GM19372 (cell line): ENCODE results near the gene C7.
A peak's percentile ranks its signal among the peaks of the same experiment; 100 is the strongest.
"Not testable (repeated sequence)": the region's sequence is repeated elsewhere in the genome, so short reads cannot be mapped to it uniquely, and the experiment has no call there.

Experiments
- ATAC-seq: cut with Tn5 transposase; IDR thresholded peaks from one replicate; pipeline ENCODE4 v1.9.1; 2021; ENCODE audit warnings: mild to moderate bottlenecking, low read depth, moderate library complexity; ENCODE audit not compliant: unreplicated experiment

C7 gene

GRCh38 chr5:40909264-40909663 is at the start of gene C7:
Gene C7 (plus strand): TSS chr5:40909497. CDS start chr5:40909611, 114 bp downstream.
- ATAC-seq = no peak

- no peak for ATAC-seq
These were observed 48.6 kb upstream of the C7 start for GRCh38 chr5:40860711-40861110.

DNA sequence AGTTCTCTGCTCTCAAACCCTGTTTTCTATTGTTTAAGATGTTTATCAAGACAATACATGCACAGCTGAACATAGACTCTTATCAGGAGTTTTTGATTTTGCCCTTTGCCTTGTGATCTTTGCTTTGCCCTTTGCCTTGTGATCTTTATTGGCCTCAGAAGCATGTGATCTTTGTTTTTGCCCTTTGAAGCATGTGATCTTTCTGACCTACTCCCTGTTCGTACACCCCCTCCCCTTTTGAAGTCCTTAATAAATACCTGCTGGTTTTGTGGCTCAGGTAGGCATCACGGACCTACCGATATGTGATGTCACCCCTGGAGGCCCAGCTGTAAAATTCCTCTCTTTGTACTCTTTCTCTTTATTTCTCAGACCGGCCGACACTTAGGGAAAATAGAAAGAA is 44.3 kb upstream of the C7 start:
- ATAC-seq = not testable (repeated sequence)

DNA sequence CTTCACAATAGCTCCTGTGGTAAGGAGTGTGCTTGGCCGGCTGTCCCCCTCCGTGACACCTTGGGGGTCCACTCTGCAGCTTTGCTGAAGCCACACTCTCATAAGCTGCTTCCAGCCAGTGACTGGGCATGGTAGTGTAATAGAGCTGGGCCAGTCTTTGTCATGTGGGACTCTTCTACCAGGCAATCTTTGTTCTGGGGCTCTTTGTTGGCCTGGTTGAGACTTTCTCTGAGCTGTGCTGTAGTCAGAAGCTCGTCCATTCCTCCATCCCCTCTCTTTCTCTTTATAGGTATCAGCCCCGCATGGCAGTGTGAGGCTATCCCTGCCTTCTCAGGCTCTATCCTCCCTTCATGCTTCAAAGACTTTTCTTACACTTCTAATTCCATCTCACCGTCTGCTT is 42.5 kb upstream of the C7 start:
- ATAC-seq = no peak

GRCh38 chr5:40869384-40869783 is 39.9 kb upstream of the C7 start:
- ATAC-seq = no peak

DNA sequence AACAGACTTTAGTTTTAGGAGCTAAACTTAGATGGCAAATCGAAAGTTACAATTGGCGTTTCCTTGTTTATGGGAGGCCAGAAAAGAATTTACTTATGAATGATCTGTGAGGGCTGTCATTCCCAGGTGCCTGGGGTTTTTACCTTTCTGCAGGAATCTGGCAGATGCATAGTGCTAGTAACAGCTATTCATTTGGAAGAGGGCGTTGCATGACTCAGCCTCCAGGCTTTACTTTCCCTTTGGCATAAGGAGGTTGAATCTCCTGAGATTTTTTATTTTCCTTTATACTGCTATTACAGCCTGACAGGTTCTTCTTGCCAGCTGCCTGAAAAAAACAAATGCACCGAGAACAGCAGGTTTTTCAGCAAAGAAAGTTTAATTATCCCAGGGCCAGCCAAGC is 38.1 kb upstream of the C7 start:
- ATAC-seq = no peak

DNA sequence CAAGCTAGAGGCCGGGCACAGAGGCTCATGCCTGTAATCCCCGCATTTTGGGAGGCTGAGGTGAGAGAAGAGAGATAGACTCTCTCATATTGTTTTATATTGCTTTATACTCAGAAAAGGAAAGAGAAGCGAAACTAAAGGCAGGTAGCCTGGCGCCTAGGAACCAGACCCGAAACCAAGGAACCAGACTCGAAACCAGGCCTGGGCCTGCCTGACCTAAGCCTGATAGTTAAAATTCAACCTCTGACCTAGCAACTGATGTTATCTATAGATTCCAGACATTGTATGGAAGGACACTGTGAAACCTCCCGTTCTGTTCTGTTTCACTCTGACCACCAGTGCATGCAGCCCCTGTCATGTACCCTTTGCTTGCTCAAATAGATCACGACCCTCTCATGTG is 37.0 kb upstream of the C7 start:
- not testable (repeated sequence) for ATAC-seq

DNA sequence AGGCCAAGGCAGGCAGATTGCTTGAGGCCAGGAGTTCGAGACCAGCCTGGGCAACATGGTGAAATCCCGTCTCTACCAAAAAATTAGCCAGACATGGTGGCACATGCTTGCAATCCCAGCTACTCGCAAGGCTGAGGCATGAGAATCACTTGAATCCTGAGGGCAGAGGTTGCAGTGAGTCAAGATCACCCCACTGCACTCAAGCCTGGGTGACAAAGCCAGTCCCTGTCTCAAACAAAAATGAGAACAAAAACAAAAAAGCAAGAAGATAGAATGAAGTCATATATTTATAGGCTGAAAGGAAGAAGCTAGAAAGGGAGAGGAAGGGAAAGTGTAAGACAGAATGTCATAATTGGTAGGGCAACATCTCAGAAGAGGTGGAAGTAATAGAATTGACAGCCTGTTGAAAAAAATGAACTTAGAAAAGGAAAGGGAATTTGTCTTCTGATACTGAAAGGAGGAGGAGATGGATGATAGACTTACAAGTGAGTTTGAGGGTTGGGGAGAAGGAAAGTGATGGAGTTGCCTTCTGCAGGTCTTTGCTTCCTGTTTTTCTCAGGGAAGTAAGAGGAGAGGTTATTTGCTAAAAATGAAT is 35.9 kb upstream of the C7 start:
- ATAC-seq = no peak

GRCh38 chr5:40875958-40876357 is 33.3 kb upstream of the C7 start:
- ATAC-seq = no peak

DNA sequence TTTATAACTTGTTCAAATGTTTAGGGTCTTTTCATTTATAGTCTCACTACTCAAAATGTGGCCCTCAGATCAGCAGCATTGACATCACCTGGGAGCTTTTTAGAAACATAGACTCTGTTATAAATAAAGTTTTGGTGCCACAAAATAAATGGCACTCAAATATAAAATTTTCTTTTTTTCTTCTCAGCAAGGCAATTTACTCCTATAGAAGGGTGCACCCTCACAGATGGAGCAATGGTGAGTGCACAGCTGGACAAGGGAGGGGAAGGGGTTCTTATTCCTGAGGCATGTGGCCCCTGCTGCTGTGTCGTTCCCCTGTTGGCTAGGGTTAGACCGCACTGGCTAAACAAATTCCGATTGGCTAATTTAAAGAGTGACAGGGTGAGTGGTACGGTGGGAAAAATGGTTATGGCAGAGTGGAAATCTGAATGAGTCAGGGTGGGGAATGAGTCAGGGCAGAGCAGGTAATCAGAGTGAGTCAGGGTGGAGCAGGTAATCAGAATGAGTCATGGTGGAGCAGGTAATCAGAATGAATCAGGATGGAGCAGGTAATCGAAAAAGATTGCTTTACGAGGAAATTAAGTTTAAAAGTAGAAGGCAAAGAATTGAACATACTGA is 31.8 kb upstream of the C7 start:
- ATAC-seq = no peak

DNA sequence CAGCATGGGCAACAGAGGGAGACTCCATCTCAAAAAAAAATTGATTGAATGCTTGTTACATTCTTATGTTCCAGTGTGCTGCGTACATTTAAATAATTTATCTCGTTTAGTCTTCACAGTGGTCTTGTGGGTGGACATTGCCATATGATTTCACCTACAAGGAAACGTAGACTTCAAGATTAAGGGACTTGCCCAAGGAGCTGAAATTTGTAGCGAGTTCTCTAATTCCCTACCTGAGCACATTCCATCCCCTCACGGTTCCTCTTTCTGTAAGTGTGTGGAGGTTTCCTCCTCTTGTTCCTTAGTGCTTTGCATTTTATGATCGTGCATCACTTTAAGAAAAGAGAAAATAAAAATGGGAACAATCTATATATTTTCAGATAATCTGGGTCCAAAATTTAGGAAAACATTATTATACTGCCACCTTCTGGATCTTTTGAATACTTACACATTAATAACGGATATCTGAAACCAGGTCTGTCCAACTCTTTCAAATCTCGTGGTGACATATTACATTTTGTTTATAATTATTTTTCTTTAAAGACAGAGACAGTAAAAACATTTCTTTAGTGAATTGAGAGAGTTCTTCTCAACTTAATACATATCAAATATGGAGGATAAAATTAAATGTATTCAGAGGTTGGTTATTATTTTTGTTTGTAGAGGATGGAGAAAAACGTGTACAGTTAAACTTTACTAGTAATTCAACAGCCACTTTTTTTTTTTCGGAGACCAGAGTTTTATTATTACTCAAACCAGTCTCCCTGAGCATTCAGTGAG is 29.9 kb upstream of the C7 start:
- no peak for ATAC-seq

- ATAC-seq = no peak
These were observed 27.0 kb upstream of the C7 start for GRCh38 chr5:40882291-40882690.

GRCh38 chr5:40883051-40883450 is 26.2 kb upstream of the C7 start:
- ATAC-seq = not testable (repeated sequence)

DNA sequence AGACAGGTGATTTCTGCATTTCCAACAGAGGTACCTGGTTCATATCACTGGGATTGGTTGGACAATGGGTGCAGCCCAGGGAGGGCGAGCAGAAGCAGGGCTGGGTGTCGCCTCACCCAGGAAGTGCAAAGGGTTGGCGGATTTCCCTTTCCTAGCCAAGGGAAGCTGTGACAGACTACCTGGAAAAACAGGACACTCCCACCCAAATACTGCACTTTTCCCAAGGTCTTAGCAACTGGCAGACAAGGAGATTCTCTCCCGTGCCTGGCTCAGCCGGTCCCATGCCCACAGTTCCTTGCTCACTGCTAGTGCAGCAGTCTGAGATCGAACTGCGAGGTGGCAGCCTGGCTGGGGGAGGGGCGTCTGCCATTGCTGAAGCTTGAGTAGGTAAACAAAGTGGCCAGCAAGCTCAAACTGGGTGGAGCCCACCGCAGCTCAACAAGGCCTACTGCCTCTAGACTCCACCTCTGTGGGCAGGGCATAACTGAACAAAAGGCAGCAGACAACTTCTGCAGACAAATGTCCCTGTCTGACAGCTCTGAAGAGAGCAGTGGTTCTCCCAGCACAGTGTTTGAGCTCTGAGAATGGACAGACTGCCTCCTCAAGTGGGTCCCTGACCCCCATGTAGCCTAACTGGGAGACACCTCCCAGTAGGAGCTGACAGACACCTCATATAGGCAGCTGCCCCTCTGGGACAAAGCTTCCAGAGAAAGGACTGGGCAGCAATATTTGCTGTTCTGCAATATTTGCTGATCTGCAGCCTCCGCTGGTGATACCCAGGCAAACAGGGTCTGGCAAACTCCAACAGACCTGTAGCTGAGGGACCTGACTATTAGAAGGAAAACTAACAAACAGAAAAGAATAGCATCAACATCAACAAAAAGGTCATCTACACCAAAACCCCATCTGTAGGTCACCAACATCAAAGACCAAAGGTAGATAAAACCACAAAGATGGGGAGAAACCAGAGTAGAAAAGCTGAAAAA is 13.6 kb upstream of the C7 start:
- ATAC-seq = not testable (repeated sequence)

DNA sequence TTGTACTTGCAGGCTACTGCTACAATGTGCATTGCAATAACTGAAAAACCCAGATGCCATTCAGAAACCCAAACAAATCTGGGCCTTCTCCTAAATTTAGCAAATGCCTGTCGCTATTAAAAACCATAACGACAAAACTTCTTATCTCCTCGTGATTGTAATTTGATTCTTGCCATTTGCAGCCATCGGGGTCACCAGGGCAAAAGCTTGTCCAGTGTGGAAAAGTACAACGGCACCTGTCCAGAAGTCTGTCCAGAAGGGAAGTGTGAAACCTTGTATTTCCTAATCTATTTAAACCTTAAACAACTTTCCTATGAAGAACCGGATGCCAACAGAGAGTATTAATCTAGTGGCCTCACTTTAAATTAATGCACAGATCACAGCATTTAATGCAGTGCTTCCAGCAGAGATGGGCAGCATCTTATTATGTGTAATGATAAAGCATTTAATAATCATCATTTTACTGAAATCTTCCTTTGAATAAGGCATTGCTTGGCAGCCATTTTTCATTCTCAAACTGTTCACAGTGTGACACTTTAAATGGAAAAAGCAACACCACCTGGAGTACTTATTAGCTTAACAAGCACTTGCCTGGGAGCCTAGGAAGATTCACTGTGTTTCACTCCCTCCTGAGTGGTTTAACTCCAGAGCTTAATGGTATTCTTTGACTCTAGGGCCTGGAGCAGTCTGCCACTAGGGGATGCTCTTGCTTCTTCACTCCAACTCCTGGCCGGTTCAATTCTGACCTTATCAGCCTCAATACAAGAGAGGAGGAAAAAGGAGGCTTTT is 4.9 kb upstream of the C7 start:
- peak; percentile 90 for ATAC-seq

- ATAC-seq = no peak
These were observed 4.3 kb upstream of the C7 start for GRCh38 chr5:40904994-40905306.

- ATAC-seq = no peak
These were observed 2.9 kb upstream of the C7 start for GRCh38 chr5:40906351-40906751.

DNA sequence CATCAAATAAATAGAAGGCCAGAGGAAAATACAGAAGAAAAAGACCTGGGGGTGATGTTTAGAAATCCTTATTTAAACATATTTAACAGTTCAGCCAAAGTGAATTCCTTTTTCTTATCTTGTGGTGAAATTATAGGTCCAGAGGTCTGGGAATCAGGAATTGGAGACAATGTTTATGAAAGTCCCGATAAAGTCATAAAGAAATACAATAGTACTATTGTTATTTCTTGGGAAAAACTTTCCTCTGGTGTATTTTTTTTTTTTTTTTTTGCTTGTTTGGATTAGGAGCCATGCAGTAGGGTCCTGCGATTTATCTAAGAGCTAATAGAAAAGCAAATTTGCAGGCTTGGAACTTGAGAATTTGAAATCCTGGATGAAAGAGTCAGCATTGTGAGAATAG is 426 bp downstream of the C7 start:
- no peak for ATAC-seq

DNA sequence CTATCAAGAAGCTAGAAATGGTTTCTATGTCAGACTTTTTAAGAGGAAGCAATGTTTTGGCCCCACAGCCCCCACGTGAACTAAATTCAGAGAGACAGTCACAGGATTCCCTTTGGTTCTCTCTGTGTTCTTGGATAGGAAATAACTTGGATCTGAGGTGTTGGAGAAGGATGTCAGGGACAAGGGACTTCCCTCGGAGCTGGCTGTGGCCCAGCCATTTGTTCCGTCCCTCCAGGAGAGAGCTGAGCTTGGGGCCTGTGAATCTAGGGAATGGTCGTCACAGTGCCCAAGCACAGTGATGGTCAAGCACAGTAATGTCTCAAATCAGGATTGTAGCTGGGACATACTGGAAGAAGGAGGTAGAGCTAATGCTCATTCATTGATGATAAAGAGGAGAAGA is 2.0 kb downstream of the C7 start:
- no peak for ATAC-seq

GRCh38 chr5:40914835-40915234 is 5.5 kb downstream of the C7 start:
- ATAC-seq = no peak
